ENCODE measurements around the gene NFYB.

- TF ChIP-seq CTCF (IDR thresholded peaks at IDR 0.05) = no peak
- TF ChIP-seq POLR2A (IDR thresholded peaks at IDR 0.05) = no peak
These were observed 11.5 kb downstream of the NFYB start for GRCh38 chr12:104126548-104126947.
